HG03575 (cell line): ENCODE data around the gene CYBA.
"Not testable (repeated sequence)": the region's sequence is repeated elsewhere in the genome, so short reads cannot be mapped to it uniquely, and the experiment has no call there.

ENCODE experiments used
- ATAC-seq: cut with Tn5 transposase; IDR thresholded peaks from one replicate; pipeline ENCODE4 v1.9.1; 2021; ENCODE audit not compliant: unreplicated experiment, insufficient number of reproducible peaks, low FRiP score; ENCODE audit errors: extremely low read depth

CYBA gene

DNA sequence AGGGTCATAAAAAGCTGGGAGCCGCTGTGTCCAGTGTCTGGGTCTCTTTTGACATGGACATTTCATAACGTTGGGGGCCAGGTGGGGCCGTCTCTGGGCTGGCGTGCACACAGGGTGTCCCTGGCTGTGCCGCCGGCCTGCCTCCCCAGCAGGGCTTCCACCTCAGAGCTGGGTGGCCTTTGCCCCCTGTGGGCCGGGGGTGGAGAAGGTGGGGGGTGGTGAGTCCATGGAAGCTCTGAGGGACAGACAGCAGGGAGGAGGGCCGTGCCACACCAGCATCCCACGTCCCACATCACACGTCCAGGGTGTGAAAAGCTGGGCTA lies 36.4 kb upstream of the CYBA start:
- ATAC-seq = no peak

DNA sequence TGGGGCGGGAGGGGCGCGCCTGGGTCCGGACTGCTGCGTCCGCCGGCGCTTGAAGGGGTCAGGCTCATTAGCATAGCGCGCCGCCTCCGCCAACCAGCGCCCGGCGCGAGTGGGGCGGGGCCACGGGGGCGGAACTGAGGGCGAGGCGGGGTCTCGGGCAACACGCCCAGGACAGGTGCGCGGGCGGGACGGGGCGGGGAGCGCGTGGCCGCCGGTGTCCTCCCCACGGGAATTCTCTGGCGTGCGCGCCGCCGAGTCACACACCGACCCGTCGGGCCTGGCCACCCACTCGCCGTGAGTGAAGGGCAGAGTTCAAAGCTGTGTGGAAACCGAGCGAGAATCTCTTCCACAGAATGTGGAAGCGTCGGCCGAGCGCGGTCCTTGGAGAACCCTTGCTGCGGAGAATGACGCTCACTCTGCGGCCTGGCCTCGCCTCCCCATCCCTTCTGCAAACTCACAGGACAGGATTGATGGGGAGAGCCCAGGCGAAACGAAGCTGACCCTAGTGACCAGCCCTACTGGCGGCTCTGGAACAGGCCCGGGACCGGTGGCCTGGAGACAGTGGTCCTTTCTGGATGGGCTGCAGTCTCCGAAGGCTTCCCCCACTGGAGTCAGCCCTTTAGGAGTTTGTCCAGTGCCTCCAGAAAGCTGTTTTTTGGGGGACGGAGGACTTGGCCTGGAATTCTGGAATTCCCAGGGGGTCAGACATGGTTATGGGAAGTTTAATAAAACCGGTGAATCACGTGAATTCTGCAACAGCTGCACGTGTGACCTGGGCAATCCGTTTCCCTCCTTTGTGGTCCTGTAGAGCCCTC lies 35.8 kb upstream of the CYBA start, which contains the start of gene SNAI3:
Gene SNAI3, minus strand, starts transcription at position 69 of the 815 bp plus-strand sequence. CDS start 101 bp downstream, outside the sequence.
- ATAC-seq = no peak

DNA sequence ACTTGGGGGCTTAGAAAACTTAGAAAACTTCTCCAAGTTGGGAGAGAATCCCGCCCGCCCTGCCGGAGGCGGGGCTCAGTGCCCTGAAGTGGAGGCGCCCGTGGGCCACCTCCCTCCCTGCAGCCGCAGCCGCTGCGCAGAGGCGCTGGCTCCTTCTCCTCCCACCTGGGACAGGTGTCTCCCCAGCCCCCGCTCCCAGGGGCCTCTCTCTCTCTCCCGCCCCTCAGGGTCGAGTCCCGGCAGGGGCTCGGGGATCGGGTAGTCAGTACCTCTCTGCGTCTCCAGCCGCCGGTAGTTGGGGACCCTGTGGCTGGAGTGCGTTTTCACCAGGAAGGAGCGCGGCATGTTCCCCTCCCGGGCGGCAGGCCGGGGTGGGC lies 35.2 kb upstream of the CYBA start:
- ATAC-seq = no peak

DNA sequence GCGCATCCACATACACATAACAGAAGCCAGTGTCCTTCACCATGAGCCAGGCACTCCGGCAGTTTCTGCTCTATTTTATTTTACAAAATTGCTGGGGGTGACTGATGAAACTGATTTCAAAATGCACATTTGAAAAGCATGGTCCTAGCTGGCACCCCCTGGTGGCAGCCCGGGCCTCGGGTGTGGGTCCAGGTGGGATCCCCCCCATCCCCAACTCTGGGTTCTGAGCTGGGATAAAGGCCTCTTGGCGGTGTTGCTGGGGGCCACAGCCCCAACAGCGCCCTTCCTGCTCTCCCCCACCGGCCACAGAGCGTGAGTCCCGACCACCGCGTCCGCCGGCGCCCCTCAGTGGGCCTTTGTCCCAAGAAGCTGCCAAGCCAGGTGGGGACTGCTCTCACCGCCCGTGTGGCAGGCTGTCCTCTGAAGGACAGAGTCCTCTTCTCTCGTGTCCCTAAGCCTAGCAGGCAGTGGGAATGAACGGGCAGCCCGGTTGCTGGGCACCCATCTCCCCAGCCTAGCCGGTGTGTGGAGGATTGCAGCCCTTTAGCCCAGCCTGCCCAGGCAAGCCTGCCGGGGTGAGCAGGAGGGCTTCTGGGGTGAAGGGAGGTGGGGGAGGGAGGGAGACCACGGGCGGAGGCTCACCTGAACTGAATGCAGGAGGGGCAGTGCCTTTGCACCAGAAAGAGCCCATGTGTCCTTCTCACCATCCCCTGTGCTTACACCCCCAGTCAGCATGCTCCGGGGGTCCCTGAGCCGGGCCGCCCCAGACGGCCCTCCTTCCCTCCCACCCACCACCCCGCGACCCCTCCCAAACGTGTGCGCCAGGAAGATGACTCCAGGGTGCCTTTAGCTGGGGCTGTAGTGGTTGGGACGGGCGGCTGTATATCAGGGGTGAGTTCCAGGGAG lies 34.6 kb upstream of the CYBA start:
- ATAC-seq = no peak

DNA sequence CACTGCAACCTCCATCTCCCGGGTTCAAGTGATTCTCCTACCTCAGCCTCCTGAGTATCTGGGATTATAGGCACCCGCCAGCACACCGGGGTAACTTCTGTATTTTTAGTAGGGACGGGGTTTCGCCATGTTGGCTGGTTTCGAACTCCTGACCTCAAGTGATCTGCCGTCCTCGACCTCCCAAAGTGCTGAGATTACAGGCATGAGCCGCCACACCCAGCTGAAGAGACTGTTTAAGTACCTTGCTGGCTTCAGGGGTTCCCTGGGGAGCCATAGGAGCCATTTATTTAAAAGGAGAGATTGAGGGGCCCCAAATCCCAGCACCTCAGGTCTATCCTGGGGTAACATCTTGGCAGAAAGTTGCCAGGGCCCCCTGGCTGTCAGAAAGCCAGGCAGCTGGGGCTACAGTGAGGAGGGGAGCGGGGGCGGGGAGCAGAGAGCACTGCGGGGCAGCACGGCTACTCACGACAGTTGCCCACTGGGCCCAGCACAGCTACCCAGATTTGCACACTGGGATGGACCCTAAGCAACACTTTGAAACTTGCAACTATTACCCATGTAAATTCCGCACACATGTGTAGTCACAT lies 33.8 kb upstream of the CYBA start:
- ATAC-seq = no peak

DNA sequence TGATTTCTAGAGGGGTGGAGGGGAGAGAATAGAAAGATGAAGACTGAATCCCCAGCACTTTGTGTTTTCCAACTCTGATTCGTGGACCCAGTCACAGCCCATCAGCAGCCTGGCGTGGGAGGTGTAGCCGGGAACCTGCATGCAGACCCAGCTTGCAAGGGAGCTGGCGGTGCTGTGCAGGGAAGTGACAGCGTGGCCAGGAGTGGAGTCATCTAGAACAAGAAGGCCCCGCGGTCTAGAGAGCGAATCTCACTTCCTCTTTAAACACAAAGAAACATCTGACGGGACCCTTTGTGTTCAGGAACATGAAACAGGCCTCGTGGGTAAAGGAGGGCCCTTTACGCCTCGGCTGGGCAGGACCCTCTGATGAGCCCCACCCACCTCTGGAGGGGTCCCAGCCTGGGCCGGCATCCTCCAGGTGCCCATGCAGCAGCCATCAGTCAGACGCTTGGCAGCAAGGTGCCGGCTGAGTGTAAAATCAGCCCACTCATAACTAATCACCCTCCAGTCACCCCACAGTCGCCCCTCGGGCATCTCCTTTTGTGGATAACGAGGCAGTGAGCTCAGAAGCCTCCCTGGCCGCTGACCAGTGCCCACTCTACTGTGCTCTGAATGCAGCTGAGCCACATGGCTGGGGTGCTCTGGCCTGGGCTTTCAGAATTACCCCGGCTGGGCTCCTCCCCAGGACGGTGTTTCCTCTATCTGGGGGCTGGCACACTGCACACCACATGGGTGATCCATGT lies 31.0 kb upstream of the CYBA start:
- ATAC-seq = no peak

DNA sequence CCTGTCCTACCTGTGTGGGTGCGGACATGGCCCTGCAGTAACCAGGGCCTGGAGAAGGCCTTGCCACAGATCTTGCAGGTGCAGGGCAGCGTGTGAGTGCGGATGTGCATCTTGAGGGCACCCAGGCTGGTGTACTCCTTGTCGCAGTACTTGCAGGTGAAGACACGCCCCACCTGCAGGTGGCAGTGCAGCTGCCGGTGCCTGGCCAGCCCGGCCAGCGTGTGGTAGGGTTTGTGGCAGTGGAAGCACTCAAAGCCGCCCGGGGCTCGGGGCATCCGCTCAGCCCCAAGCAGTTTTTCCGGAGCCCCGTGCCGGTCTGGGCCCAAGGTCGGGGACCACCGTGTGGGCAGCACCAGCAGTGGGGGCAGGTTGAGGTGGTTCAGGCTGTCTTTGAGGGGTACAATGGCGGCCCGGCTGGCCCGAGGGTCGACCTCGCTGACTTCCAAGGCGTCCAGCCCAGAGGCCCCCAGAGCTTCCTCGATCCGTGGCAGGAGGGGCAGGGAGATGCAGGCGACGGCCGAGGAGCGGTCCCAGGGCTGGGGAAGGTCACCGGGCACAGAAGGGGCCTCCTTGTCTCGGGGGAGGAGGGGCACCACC lies 30.3 kb upstream of the CYBA start:
- ATAC-seq = no peak

DNA sequence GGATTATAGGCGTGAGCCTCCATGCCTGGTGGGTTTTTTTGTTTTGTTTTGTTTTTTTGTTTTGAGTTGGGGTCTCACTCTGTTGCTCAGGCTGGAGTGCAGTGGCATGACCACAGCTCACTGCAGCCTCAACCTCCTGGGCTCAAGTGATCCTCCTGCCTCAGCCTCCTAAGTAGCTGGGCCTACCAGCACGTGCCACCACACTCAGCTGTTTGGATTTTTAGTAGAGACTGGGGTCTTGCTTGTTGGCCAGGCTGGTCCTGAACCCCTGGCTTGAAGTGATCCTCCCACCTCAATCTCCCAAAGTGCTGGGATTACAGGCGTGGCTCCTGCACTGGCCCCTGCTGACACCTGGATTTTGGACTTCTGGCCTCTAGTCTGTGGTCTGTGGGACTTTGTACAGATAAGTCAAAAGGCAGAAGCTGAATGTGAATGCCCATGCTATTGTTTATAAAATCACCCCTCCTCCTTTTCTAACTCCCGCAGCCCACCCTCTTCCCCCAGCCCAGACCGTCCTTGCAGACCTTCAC lies 29.8 kb upstream of the CYBA start:
- ATAC-seq = no peak

DNA sequence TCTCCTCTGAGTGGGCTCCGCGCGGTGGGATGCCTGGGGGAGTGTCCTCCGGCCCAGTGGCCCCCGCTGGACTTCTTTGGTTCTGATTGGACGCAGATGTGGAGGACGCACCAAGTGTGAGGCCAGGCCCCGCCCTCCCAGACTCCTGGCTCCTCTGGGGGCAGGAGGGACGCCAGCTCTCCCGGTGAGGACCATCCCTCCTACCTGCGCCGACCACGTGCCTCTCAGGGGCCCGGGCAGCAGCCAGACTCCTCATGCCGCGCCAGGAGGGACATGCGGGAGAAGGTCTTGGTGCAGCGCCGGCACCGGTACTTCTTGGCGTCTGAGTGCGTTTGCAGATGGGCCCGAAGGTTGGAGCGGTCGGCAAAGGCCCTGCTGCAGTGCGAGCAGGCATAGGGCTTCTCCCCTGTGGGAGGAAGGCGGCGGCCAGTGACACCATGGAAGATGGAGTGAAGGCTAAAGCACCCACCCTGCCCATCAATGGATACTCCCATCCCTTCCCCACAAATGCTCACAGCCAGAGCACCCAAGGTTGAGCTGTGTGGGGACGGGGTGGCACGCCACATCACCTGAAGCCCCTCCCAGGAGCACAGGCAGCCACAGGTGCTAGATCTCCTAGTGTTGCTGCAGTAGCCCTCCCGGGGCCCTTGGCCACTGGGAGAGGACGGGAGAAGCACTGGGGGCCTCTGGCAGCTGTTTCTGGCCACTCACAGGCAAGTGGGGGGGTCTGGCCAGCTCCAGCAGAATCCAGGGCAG lies 27.5 kb upstream of the CYBA start:
- ATAC-seq = no peak

DNA sequence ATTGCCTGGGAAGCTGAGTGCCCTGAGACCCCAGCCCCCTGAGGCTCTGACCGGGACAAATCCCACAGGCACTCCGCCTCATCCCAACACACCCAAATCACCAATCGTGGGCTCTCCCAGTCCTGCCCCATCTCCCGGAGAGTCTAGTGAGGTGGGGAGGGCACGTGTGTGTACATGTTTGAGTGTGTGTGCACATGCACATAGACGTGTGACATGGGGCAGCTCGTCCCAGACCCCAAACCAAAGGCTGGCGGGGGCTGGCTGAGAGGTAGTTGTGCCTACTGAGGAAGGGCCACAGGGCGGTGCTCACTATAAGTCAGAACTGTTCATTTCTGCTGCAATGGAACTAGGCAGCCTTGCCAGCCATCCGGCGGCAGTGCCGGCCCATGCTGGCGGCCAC lies 26.9 kb upstream of the CYBA start:
- no peak for ATAC-seq

DNA sequence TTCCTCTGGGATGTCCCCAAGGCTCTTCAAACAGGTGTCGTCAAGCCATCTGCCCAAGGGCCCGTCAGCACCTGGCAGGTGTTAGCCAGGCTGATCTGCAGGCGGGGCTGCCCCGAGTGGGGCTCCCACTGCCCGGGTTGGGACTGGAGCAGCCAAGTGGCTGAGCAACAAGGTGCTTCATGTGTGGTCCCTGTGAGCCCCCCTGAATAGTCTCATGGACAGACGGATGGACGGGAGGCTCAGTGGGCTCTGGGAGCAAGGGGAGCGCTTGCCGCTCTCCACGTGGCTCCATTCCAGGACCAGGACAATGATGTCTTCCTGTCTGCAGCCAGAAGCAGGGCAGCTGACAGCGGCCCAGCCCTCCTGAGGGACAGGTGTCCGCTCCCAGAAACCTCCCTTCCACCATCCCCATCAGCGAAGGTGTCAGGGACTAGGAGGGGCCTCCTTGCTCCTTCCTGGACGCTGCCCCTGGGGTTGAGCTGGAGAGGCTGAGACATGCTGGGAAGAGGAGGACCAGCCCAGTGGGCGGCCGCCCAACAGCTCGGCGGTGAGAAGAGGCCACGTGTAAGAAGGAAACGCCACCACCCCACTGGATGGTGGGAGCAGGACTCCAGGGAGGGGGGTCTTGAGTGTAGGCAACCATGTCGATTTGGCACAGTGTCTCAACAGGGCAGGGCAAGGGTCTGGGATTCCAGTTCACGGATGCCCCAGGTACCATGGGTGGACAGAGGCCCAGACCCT lies 25.8 kb upstream of the CYBA start:
- ATAC-seq = no peak

DNA sequence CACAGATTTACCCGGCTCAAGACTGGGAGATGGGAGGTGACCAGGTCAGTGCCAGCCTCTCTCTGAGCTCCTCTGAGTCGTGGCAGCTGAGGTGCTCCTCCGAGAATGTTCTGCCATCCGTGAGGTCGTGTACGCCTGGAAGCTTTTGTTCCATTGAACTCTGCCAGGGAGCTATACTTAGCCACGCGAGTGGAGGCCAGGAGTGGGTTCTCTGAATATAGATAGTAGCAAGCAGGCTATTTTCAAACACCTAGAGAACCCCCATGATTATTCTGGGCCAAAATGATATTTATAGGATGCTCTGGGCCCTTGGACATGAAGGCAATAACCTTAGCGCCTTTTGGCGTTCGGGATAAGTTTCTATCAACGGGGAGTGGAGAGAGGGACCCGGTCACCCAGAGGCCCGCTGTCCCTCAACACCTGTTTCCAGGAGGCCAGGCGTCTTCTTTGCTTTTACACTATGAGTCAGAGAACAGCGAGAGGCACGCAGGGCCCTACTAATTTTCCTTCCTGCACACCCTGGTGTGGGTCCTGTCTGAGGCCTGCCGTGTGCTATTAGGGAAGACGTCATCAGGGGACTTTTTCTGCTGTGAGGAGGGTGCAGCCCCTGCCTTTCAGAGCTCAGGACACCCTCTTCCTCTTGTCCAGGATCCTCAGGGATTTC lies 23.0 kb upstream of the CYBA start:
- ATAC-seq = no peak

DNA sequence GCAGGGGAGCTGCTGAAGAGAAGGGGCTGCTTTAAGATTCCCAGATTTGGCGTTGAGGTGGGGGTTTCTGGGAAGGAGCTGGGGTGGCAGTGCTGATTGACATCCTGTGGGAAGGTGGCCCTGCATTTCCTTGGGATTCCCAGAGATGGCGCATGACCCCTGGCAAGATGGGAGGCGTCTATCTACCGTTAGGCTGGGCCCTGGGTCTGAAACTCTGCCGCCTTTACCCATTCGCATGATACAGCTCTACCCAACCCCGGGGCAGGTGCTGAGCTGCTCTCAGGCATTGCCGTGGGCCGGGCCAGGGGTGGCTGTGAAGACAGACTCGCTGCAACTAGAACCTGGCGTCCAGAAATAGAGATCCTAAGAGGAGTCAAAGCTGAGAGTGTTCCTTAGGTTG lies 21.9 kb upstream of the CYBA start:
- ATAC-seq = no peak

DNA sequence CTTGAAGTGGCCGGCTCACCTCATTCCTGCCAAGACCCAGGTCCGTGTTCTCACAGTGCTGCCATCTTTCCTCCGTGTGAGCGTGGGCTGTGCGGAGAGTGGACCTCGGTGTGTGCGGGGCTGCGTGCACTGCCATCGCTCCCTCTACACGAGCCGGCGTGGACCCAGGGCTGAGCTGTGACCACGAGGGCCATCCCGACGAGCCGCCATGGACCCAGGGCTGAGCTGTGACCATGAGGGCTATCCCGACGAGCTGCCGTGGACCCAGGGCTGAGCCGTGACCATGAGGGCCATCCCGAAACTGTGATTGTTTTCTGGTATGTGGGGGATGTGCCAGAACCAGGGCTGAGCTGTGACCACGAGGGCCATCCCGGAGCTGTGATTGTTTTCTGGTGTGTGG lies 21.0 kb upstream of the CYBA start:
- ATAC-seq = no peak

DNA sequence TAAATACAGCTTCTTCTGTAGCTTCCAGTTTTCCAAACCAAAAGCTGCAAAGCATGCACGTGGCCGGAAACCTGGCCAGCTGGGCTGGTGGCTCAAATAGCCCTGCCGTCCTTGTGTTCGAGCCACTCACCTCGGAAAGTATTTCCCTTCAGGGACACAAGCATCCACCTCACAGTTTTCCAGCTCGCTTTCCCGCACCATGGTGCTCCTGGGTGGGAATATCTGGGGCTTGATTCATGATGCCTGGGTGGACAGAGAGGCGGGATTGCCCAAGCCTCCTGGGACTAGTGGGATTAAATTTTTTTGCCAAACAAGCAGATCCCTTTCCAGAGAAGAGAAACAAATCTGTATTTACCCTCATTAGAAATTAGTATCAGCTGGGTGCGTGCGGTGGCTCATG lies 19.1 kb upstream of the CYBA start:
- no peak for ATAC-seq

DNA sequence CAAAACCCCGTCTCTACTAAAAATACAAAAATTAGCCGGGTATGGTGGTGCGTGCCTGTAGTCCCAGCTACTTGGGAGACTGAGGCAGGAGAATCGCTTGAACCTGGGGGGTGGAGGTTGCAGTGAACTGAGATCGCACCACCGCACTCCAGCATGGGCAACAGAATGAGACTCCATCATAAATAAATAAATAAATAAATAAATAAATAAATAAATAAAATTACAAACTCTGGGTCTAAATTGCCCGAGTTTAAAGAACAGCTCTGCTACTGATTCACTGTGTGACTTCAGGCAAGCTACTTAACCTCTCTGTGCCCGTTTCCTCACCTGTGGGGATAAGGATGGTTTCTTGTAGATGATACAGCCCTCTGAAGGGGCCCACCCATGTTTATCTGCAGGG lies 18.6 kb upstream of the CYBA start:
- not testable (repeated sequence) for ATAC-seq

DNA sequence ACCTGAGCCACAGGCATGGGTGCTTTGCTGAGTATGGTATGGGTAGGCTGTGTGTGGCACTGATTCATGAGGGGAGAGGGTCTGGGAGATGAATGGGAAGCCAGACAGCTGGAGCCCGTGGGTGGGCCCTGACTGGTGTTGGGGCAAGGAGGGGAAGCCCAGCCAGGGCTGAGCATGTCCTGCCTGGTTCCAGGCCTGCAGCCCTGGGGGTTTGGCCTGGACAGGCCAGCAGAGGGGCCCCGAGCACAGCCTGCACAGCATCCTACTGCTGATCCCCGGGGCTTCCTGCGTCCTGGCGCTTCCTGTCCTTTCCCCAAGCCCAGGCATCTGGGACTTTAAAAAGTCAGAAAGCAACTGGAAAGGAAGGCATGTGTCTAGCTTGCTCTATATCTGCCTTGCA lies 16.6 kb upstream of the CYBA start:
- ATAC-seq = no peak
